Testis (tissue), 2 donors: Measurements from ENCODE around the gene DVL2.

Source experiments
- POLR2A ChIP-seq: fragments of 450-650 bp; IDR thresholded peaks from one replicate; pipeline ENCODE4 v1.6.1; 2017; ENCODE audit warnings: antibody characterized with exemption, mild to moderate bottlenecking, moderate library complexity
- TF ChIP-seq, protein P1 (sequence below), 3 experiments: fragments of 450-650 bp in 2 of 3; fragments of 200-600 bp in 1 of 3; sonication (generic) in 1 of 3; IDR thresholded peaks; one replicate each; pipeline ENCODE4 v1.5.1; 2016 to 2019; ENCODE audit warnings: antibody characterized with exemption in 3 of 3, mild to moderate bottlenecking in 2 of 3, moderate library complexity in 1 of 3

GRCh38 chr17:7179317-7180254, 54.7 kb downstream of the DVL2 start, which contains the start of gene ASGR1:
- TF ChIP-seq, protein P1, sequence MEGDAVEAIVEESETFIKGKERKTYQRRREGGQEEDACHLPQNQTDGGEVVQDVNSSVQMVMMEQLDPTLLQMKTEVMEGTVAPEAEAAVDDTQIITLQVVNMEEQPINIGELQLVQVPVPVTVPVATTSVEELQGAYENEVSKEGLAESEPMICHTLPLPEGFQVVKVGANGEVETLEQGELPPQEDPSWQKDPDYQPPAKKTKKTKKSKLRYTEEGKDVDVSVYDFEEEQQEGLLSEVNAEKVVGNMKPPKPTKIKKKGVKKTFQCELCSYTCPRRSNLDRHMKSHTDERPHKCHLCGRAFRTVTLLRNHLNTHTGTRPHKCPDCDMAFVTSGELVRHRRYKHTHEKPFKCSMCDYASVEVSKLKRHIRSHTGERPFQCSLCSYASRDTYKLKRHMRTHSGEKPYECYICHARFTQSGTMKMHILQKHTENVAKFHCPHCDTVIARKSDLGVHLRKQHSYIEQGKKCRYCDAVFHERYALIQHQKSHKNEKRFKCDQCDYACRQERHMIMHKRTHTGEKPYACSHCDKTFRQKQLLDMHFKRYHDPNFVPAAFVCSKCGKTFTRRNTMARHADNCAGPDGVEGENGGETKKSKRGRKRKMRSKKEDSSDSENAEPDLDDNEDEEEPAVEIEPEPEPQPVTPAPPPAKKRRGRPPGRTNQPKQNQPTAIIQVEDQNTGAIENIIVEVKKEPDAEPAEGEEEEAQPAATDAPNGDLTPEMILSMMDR (IDR thresholded peaks at IDR 0.05): no peak
- no peak for TF ChIP-seq POLR2A
